GM19324 (cell line): ENCODE measurements around the gene PRKAB2.
"Not testable (repeated sequence)": the region's sequence is repeated elsewhere in the genome, so short reads cannot be mapped to it uniquely, and the experiment has no call there.

Source experiments
- ATAC-seq: cut with Tn5 transposase; IDR thresholded peaks from one replicate; pipeline ENCODE4 v1.9.1; 2021; ENCODE audit warnings: mild to moderate bottlenecking, moderate library complexity; ENCODE audit not compliant: unreplicated experiment, low FRiP score

PRKAB2 gene

DNA sequence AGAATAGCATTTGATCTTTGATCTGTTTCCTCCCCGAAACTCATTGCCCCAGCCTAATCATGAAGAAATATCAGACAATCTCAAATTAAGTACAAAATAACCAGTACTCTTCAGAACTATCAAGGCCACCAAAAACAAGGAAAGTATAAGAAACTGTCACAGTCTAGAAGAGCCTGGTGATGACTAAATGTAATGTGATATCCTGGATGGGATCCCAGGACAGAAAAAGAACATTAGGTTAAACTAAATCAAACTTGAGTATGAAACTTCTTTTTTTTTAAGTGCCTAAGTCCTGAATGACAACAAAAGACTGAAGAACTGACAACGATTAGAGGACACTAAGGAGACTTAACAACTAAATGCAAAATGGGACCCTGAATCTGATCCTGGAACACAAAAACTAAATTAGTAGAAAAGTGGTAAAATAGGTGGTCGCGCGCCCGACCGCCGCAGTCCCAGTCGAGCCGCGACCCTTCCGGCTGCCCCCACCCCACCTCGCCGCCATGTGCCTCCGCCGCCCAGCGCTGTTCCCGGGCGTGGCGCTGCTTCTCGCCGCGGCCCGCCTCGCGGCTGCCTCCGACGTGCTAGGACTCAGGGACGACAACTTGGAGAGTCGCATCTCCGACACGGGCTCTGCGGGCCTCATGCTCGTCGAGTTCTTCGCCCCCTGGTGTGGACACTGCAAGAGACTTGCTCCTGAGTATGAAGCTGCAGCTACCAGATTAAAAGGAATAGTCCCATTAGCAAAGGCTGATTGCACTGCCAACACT, 5.5 kb upstream of the PRKAB2 start:
- ATAC-seq = no peak

GRCh38 chr1:147171399-147172167, 687 bp downstream of the PRKAB2 start:
- ATAC-seq = no peak

DNA sequence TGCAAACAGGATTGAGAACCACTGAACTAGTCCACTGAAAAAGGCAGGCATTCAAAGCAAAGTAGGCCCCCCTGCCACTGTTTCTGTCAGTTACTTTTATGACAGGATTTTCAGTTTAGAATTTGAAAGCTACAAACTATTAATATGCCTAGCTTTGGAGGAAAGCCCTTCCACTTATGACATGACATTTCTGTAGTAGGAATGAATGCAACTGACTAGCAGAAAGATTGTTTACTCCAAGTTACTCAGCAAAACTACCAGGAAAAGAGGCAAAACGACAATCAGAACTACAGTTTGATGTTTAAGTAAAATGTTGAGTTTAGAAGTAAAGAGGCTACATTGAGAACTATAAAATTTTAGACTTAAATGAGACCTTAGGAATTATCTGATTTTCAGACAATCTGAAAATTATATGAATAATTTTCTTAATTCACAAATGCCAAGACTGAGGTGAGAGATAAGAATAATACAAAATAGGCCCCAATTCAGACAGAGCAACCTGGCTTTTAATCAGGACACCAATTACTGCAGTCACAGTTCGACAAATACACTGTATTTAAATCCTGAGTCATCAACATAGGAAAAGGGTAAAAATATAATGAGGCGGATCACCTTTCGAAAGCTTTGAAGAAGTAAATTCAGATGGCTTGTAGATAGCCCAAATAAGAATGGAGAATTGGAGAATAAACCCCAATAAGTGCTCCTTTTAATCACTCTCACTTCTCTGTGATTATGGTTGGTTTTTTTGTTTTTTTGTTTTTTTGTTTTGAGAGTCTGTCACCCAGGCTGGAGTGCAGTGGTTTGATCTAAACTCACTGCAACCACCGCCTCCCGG, 2.2 kb downstream of the PRKAB2 start:
- no peak for ATAC-seq

- no peak for ATAC-seq
Observed at GRCh38 chr1:147169171-147169570, 3.1 kb downstream of the PRKAB2 start.

GRCh38 chr1:147168626-147169058, 3.6 kb downstream of the PRKAB2 start:
- no peak for ATAC-seq

- ATAC-seq = no peak
Observed at GRCh38 chr1:147167365-147167764, 4.9 kb downstream of the PRKAB2 start.

DNA sequence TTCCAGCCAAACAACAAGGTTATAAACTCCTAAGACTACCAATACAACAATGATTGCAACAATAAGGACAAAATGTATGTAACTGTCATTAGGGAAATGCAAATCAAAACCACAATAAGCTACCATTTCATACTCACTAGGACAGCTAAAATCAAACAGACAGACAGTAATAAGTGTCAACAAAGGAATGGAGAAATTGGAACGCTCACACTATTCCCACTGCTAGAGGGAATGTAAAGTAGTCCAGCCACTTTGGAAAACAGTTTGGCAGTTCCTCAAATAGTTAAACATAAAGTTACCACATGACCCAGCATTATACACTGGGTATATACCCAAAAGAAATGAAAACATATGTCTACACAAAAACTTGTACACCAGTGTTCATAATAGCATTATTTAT, 9.3 kb downstream of the PRKAB2 start:
- no peak for ATAC-seq

DNA sequence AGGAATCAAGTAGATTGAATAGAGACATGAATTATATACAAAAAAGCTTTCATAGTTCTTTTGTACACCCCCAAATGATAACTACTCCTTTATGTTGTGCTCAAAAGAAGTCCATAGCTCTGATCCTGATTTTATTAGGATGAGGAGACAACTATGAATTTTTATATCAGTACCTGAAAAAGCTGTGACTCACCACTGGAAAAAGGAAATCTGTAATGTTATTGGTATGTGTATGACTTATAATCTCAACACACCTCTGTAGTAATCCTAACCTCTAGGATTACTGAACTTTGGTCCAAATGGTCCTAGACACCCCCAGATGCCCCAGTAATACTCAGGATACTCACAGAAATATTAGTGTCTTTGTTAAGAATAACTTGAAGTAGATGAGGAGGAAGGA, 10.2 kb downstream of the PRKAB2 start:
- no peak for ATAC-seq

DNA sequence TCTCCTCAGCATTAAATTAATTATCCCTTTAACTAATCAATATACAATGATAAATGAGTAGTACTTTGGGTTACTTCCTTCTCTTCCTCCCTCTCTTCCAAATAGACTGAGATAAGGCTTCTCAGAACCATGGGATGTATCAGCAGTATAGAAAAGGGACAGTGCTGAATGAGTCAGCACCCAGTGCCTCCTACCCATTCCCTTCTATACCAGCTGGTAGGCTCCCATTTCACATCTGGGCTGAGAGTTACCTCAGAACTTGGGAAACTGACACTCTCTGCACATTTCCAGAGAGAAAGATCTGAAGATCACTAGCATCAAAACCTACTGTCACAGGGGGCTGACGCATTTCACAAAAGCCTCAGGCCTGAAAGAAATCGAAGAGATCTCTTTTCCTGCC, 15.2 kb downstream of the PRKAB2 start:
- ATAC-seq = not testable (repeated sequence)

GRCh38 chr1:147156642-147157041, 15.6 kb downstream of the PRKAB2 start:
- no peak for ATAC-seq

DNA sequence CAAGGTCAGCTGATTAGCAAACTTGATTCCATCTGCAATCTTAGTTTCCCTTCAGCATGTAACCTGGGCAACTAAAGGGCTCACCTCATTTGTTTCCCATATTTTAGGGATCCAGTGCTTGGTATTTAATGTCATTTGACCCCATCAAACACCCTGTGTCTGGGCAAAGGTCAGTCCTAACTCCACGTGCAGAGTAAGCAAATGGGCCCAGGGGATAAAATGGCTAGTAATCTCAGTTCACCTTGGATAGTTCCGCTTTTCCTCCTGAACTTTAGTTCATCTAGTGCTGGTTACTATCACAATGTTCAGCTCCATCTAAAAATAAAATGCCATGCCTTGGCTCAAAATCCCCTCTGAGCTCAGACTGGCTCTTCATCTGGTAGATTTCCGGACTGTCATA, 19.5 kb downstream of the PRKAB2 start:
- no peak for ATAC-seq

DNA sequence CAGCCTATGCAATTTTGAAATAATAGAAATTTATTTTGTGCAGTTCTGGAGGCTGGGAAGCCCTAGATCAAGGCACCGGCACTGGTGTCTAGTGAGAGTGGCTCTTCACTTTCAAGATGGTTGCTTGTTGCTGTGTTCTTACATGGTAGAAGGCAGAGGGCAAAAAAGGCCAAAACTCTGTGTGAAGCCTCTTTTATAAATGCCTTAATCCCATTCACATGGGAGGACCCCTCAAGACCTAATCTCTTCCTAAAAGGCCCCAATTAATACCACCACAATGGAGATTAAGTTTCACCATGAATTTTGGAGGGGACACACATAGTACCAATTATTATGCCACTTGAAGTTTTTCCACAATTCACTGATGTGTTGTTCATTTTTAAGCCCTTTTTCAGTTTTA, 21.0 kb downstream of the PRKAB2 start:
- ATAC-seq = no peak

GRCh38 chr1:147142886-147143285, 29.4 kb downstream of the PRKAB2 start:
- no peak for ATAC-seq

GRCh38 chr1:147130721-147131120, 41.5 kb downstream of the PRKAB2 start:
- not testable (repeated sequence) for ATAC-seq

DNA sequence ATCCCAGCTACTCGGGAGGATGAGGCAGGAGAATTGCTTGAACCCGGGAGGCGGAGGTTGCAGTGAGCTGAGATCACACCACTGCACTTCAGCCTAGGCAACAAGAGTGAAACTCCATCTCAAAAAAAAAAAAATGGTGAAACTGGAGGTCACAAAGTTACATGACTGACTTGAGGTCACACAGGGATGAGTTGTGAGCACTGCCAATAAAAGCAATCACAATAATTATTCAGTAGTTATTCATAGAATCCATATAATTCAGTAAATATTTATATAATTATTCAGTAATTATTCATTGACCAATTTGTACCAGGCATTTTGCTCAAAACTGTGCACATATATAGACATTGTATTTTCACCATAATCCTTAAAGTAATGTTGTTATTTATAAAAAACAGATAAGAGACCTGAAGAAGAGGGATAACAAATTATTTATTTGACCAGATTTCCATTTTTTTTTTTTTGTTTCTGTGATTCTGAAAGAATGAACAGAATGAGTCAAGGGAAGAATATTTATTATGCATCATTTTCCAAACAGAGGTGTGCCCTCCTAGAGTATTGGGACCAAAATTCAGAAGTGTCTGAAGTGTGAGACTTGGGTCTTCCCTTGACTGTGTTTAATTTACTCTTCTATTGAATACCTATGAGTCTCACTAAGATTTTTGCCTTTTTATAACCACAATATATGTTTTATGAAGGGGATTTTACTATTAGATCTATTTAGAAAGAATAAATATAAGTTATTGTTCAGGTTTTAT, 43.0 kb downstream of the PRKAB2 start:
- ATAC-seq = no peak

DNA sequence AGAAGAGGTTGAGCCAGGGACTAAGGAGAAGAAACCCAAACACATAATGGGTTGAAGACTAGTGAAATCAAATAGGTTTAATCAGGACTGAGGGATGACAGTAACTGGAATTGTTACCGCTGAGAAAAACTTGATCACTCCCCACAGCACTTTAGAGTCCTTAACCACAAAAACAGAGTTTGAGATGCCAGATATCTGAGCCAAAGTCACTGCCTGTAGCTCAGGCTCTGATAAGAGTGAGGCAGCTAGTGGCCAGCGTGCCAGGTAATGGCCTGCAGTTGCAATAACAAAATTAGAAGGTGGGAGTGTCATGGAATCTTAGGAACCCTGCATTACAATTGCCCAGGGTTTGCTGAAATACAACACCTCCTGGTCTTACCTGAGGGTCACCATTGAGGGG, 48.0 kb downstream of the PRKAB2 start:
- ATAC-seq = no peak

- ATAC-seq = no peak
Observed at GRCh38 chr1:147117109-147117508, 55.2 kb downstream of the PRKAB2 start.

DNA sequence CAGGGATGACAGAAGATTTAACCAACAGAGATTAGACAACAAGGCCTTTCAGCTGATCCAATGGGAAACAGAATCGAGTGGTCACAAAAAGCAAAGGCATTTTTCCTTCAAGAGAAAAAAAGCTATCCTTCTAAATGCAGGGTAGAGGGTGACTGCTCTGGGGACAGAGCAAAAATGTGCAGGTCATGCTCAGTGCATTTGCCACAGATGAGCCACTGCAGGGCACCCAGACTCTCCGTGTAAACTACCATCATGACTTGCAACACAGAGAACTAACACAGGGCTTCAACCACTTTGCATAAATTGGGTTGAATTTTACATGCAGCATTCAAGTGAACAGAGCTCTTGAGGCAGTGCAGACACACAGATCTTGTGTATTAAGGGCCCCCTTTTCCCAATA, 56.8 kb downstream of the PRKAB2 start:
- ATAC-seq = no peak

GRCh38 chr1:147115079-147115478, 57.2 kb downstream of the PRKAB2 start:
- not testable (repeated sequence) for ATAC-seq

GRCh38 chr1:147114353-147114752, 57.9 kb downstream of the PRKAB2 start:
- ATAC-seq = not testable (repeated sequence)
